GM19372 (cell line): ENCODE data around the gene SGK2.

Experiments
- ATAC-seq: cut with Tn5 transposase; IDR thresholded peaks from one replicate; pipeline ENCODE4 v1.9.1; 2021; ENCODE audit warnings: mild to moderate bottlenecking, low read depth, moderate library complexity; ENCODE audit not compliant: unreplicated experiment

SGK2 gene

DNA sequence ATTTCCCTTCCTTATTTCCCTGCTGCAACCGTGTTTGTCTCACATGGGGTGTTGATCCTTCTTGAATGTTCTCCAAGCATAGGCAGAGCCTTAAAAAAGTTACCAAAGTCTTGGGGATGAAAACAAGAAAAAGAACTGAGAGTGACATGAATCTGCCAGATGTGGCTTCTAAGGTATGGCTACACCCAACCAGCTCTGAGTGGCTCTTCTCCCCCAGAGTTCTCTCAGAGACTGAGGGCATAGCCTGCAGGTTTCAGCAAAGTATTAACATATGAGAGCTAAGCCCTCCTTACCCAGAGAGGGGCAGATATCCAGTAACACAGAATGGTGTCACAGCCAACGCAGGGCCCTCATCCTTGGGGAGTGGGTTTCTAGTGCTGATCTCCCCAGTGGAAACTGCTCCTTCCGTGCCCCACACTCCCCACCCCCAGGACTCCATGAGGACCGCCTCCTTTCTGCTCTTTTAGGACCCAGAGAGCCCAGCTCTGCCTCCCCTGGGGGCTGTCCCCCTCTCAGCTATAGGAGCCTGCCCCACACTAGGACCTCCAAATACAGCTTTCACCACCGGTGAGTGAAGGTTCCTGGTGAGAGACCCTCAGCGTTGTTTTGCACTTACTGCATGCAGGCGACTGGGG lies 23.3 kb upstream of the SGK2 start:
- no peak for ATAC-seq

DNA sequence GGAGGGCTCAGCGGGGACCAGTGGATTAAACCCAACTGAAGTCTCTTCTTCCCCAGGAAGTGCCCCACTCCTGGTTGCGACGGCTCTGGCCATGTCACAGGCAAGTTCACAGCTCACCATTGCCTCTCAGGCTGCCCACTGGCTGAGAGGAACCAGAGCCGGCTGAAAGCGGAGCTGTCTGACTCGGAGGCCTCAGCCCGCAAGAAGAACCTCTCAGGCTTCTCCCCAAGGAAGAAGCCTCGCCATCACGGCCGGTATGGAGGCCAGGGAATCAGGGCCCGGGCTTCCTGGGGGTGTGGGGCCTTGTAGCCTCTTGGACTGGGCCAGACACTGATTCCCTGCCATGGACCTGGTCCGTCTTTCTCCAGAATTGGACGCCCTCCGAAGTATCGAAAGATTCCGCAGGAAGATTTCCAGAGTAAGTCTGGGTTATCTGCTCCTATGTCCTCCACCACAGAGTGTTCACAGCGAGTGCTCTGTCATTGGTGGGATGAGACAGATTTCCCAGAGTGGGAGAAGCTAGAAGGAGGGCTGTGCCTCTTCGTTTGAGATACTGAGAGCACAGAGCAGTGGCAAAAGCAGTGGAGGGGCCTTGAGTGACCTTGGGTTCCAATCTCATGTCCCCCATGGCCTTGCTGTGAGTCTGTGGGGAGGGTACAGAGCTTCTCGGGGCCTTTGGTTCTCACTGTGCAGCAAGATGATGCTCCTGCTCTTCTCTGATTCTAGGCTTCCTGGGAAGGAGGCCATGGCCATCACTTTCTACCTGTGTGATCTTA lies 22.6 kb upstream of the SGK2 start:
- no peak for ATAC-seq

DNA sequence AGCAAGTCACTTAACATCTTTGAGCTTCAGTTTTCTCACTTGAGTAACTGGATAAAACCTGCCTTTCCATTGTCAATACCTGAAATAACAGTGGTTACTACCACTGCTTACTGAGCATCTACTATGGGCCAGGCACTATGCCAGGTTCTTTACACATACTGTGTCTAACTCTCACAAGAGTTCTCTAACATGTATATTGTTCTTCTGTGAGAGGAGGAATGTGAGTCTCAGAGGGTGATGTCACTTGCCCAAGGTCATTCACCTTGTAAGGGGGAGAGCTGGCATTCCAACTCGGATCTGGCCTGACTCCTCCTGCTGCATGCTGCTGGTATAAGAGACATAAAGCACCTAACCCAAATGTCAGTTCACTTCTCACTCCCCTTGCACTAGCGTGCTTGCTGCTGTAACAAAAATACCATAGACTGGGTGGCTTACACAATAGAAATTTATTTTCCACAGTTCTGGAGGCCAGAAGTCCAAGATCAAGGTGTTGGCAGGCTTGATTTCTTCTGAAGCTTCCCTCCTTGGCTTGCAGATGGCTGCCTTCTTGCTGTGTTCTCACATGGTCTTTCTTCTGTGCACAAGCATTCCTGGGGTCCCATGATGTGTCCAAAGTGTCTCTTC lies 21.9 kb upstream of the SGK2 start:
- ATAC-seq: no peak

DNA sequence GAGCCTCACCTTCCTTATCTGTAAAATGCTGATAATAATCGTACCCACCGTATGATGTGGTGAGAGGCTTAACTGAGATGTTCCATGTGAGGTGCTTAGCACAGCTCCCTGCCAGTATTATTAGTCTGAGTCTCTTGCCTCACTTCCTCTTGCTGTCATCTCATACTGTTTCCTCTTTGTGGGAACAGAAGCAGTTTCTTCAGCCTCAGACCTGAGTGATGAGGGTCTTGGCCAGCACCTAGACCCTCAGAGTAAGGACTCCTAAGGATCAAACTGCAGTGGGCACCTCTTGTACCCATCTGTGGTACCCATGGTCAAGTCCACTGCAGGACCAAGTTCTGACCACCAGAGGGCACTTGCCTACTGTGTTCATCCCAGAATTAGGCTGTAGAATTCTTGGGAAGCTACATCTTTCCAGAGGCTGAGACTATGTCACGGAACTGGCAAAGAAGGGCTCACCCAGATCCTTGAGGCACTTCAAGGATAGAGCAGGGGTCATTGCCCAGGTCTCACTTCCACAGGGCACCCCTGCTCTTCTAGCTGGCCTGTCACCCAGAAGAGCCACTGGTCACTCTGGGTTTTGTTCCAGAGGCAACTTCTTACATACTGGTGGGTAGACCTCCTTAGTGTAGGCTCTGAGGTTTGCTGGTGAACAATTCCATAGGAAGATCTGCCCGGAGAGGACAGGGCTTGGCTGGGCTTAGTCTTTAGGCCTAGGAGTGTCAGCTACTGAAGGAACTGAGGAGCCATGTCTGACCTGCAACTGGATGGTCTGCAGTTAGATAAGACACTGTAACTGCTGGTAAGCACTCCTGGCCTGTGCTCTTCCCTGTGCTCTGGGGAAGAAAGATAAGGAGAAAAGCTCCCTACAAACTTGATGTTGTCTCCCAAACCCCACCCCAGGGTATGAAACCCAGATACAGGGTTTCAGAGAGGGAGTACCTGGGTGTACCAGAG lies 20.6 kb upstream of the SGK2 start:
- ATAC-seq: no peak

DNA sequence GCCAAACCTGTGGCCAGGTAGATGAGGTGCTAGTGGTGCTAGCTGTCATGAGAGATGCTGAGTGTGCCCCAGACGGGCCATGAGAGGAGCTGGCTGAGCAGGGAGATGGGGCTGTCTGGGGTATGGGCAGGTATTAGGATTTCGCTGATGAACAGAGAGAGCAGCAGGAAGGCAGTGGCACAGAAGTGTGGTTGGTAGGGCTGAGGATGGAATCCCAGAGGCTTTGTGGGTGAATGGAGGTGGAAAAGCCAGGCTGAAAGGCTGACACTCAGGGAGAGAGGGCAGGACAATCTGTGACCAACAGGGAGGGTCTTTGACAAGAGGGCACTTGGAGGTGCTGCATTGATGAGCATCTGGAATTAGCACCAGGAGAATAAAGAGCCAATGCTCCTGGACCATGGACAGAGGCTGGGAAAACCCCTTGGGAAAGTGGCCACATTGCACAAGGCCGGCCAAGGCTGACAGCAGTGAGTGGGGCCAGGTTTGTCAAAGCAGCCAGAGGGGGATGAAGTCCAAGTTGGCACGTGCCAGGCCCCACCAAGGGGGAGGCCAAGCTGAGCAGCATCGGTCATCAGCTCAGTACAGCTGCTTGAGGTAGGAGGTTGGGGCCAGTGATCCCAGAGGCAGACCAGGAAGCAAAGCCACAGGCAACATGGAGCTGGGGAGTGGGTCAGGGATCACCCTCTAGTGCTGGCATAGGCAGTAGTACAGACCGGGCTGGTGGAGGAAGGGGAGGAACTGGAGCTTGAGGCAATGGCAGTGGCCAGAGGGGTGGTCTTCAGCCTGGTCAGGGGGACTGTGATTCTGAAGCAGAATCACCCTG lies 19.7 kb upstream of the SGK2 start:
- no peak for ATAC-seq

DNA sequence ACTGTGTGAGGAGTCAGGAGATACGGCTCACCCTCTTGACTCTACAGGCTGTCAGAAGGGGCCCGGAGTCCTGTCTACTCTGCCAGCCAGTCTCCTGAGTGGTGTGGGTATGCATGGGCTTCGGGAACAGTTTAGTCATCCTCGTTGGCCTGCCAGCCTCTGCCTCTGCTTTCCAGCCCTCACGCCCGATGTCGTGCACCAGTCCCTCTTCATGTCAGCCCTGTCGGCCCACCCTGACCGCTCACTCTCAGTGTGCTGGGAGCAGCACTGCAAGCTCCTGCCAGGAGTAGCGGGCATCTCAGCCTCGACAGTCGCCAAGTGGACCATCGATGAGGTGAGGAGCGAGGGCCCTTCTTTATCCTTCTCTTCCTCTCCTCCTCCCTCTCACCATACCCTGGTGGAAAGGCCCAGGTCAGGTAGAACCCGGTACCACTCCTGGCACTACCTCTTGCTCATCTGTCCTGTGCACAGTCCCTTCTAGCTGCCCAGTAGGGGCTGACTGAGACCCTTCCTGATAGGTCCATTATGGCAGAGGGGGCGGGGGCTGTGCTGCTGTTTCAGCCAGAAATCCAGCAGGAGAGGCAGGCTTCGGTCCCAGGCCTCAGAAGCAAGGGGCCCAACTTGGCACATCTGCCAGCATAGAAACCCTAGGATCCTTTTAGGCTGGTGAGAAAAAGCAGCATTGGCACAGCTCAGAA lies 18.7 kb upstream of the SGK2 start:
- no peak for ATAC-seq

GRCh38 chr20:43540673-43541060 lies 18.2 kb upstream of the SGK2 start:
- no peak for ATAC-seq

- no peak for ATAC-seq
These were observed 17.6 kb upstream of the SGK2 start for GRCh38 chr20:43541214-43541613.

- ATAC-seq: no peak
These were observed 16.7 kb upstream of the SGK2 start for GRCh38 chr20:43542161-43542560.

DNA sequence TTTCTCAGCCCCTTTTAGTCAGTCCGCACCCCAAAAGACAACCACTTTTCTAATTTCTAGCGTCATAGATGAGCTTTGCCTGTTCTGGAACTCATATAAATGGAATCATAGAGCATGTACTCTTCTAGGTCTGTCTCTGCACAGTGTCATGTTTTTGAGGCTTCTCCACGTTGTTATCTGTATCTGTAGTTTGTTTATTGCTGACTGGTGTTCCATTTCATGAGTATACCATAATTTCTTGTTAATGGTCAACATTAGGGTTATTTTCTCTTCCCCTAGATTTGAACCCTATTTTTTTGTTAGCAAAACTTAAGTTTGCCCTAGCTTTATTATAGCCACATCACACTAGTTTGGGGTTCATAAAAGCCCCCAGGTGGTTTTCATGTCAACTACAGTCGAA lies 16.2 kb upstream of the SGK2 start:
- ATAC-seq: no peak

GRCh38 chr20:43543138-43543537 lies 15.7 kb upstream of the SGK2 start:
- ATAC-seq: no peak

GRCh38 chr20:43544501-43544900 lies 14.3 kb upstream of the SGK2 start:
- ATAC-seq: no peak

DNA sequence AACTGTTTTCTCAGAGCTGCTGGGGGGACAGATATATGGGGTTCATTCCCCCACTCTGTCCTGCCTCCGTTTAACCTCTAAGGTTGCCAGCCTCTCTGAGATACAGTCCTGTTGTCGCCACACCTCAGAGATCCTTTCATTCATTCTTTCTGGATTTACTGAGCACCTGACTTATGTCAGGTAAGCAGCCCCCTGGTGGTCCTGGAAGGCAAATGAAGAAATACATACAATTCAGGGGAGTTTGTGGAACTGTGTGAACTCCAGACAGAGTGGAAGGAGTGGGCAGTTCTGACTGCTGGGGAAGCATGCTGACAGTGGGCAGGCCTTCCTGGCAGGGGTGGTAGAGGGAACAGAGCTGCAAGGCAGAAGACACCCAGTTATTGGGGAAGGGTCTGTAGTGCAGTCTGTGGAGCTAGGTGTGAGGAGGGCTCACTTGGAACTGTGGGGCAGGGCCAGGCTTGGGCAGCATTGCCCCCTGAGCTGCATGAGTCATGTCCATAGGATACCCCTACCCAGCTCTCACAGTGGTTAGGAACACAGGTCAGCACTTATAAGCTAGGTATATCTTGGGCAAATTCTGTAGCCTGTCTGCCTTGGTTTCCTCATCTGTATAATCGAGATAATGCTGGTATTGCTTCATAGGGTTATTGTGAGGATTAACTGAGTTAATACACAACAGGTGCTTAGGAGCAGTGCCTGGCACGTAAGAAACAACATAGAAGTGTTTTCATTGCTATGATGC lies 12.8 kb upstream of the SGK2 start:
- ATAC-seq: no peak

GRCh38 chr20:43548273-43548880 lies 10.4 kb upstream of the SGK2 start:
- no peak for ATAC-seq

GRCh38 chr20:43549416-43550065 lies 9.3 kb upstream of the SGK2 start:
- no peak for ATAC-seq

GRCh38 chr20:43550456-43550855 lies 8.4 kb upstream of the SGK2 start:
- no peak for ATAC-seq

- no peak for ATAC-seq
These were observed 4.5 kb upstream of the SGK2 start for GRCh38 chr20:43554369-43554768.
